A673 (cell line): Measurements from ENCODE around the gene CHDH. TPM values are rescaled to one million over a fixed set of nuclear protein-coding genes. Genes with fewer than 3 reads are reported as not detected.

Source experiments
- BruUV-seq: library from RNA; stranded (reverse); fragments of 400-500 nt; replicated peaks from 2 replicates; lab custom pipeline; 2021; lab: Mats Ljungman, UMichigan
- CTCF ChIA-PET: fragments of 300-600 bp; sonication (Branson Sonifier 250); formaldehyde crosslinking; loops from one replicate; lab custom pipeline; 2022; ENCODE audit warnings: antibody characterized with exemption; lab: Charles Lee
- POLR2A ChIA-PET: fragments of 300-600 bp; sonication (Branson Sonifier 250); formaldehyde crosslinking; loops from one replicate; lab custom pipeline; 2022; ENCODE audit warnings: antibody characterized with exemption; ENCODE audit not compliant: low non-redundant PET; lab: Charles Lee
- DNase-seq: peaks from one replicate; pipeline ENCODE4 v3.0.0-alpha.2; 2015; ENCODE audit warnings: low spot score
- H3K27ac ChIP-seq: fragments of 200-600 bp; sonication (generic); 2 replicates; pipeline ENCODE4 v1.5.1; 2016; ENCODE audit warnings: mixed run types, low read depth, mild to moderate bottlenecking, mixed read lengths, antibody characterized with exemption, low read length; ENCODE audit not compliant: poor library complexity, severe bottlenecking
- H3K27me3 ChIP-seq: fragments of 200-600 bp; sonication (generic); replicated peaks from 2 replicates; pipeline ENCODE4 v1.6.1; 2017; ENCODE audit warnings: mixed run types, low read depth, mild to moderate bottlenecking, mixed read lengths, antibody characterized with exemption, low read length; ENCODE audit not compliant: insufficient read depth, poor library complexity
- H3K36me3 ChIP-seq: fragments of 200-600 bp; sonication (generic); 2 replicates; pipeline ENCODE4 v1.6.1; 2016; ENCODE audit warnings: mixed run types, mild to moderate bottlenecking, mixed read lengths, antibody characterized with exemption, low read length; ENCODE audit not compliant: insufficient read depth, poor library complexity, severe bottlenecking
- H3K4me1 ChIP-seq: fragments of 200-600 bp; sonication (generic); 2 replicates; pipeline ENCODE4 v1.6.1; 2017; ENCODE audit warnings: mixed run types, mild to moderate bottlenecking, mixed read lengths, antibody characterized with exemption, low read length; ENCODE audit not compliant: insufficient read depth, poor library complexity, severe bottlenecking
- H3K4me3 ChIP-seq: fragments of 200-600 bp; sonication (generic); 2 replicates; pipeline ENCODE4 v1.5.1; 2016; ENCODE audit warnings: low read depth, mixed run types, mild to moderate bottlenecking, mixed read lengths, low read length; ENCODE audit not compliant: poor library complexity, severe bottlenecking
- H3K9me3 ChIP-seq: fragments of 200-600 bp; sonication (generic); 2 replicates; pipeline ENCODE4 v1.6.1; 2016; ENCODE audit warnings: mixed run types, low read depth, mild to moderate bottlenecking, mixed read lengths, antibody characterized with exemption, low read length; ENCODE audit not compliant: poor library complexity, severe bottlenecking
- CTCF ChIP-seq: fragments of 300-800, 200-600 bp; sonication (generic); conservative IDR thresholded peaks from 2 replicates; pipeline ENCODE4 v1.5.1; 2017; ENCODE audit warnings: low read depth, mild to moderate bottlenecking, antibody characterized with exemption, low read length, moderate library complexity, mixed read lengths
- EZH2 ChIP-seq: fragments of 200-600 bp; sonication (generic); IDR thresholded peaks from 2 replicates; pipeline ENCODE4 v1.6.1; 2017; ENCODE audit warnings: borderline replicate concordance, low read depth, mild to moderate bottlenecking, mixed read lengths, antibody characterized with exemption, low read length; ENCODE audit not compliant: poor library complexity, severe bottlenecking
- intact Hi-C: fragments of 100-400 bp; cut with micrococcal nuclease; formaldehyde crosslinking; loops from one replicate; pipeline ENCODE4 v1.10.0; 2022; ENCODE audit not compliant: unreplicated experiment
- total RNA-seq: library from RNA; stranded (reverse); gene quantifications from 2 replicates; pipeline ENCODE4 v1.2.3, GENCODE V29; 2021

Gene CHDH
- total RNA-seq, 1 experiment from 2014 or later = not detected

GRCh38 chr3:53834429-53835095 is 11.7 kb downstream of the CHDH start:
- Histone ChIP-seq H3K4me3 (no peak overlapping the region), H3K4me1 (no peaks in the 10 kb centered on the region), H3K36me3 (no peaks in the 10 kb centered on the region), H3K9me3 (no peaks in the 10 kb centered on the region), H3K27ac (no peak overlapping the region), H3K27me3 (no peaks in the 10 kb centered on the region)
- no peak for DNase-seq
- intact Hi-C loops = no loop called here
- TF ChIP-seq CTCF = no peak
- no peak for TF ChIP-seq EZH2
- POLR2A ChIA-PET = no interaction called here
- CTCF ChIA-PET = no interaction called here
- BruUV-seq = no TSS peak

- Histone ChIP-seq H3K4me3 (no peak overlapping the region), H3K27ac (no peak overlapping the region), H3K4me1 (no peaks in the 10 kb centered on the region), H3K36me3 (no peaks in the 10 kb centered on the region), H3K27me3 (no peaks in the 10 kb centered on the region), H3K9me3 (no peaks in the 10 kb centered on the region)
- TF ChIP-seq EZH2 = no peak
- intact Hi-C loops = no loop called here
- no TSS peak for BruUV-seq
- CTCF ChIA-PET = no interaction called here
- DNase-seq = no peak
- POLR2A ChIA-PET = no interaction called here
These were observed 12.5 kb downstream of the CHDH start for GRCh38 chr3:53833700-53834099.

- no TSS peak for BruUV-seq
- Histone ChIP-seq H3K27me3 (no peaks in the 10 kb centered on the region), H3K36me3 (no peaks in the 10 kb centered on the region), H3K4me1 (no peaks in the 10 kb centered on the region), H3K27ac (no peak overlapping the region), H3K9me3 (no peaks in the 10 kb centered on the region), H3K4me3 (no peak overlapping the region)
- ChIA-PET POLR2A (no interaction called here), CTCF (no interaction called here)
- intact Hi-C loops = no loop called here
- DNase-seq = no peak
- TF ChIP-seq CTCF (no peak), EZH2 (no peak)
These were observed 13.1 kb downstream of the CHDH start for GRCh38 chr3:53833053-53833645.
